Measurements from ENCODE around the gene MYO1E.
A peak's percentile ranks its signal among the peaks of the same experiment; 100 is the strongest.
"Not testable (repeated sequence)": the region's sequence is repeated elsewhere in the genome, so short reads cannot be mapped to it uniquely, and the experiment has no call there.

The MYO1E gene

GRCh38 chr15:59131456-59131855 lies 241.2 kb downstream of the MYO1E start:
- DNase-seq (ENCODE audit: low spot score): no peak

- DNase-seq (ENCODE audit: low spot score): not testable (repeated sequence)
Measured at GRCh38 chr15:59127255-59127654, 245.4 kb downstream of the MYO1E start.

GRCh38 chr15:59125683-59126082 lies 247.0 kb downstream of the MYO1E start:
- not testable (repeated sequence) for DNase-seq (ENCODE audit: low spot score)

DNA sequence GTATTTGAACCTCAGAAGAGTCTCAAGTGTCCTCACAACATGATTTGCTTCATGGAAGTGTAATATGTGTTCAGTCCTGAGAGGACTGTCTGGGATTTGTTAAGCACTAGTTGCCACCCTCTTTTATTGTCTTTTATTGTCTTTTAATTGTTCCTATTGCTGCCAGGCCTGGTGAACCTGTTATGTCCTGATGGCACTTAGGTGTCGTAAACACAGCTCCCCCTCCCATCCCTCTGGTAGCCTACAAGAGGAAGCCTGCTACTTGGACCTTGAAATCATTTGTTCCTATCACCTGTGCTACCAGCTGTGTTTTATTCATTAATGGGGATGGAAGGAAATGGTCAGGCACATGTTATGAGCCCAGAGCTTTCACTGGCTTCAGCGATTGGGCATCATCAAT lies 248.4 kb downstream of the MYO1E start:
- DNase-seq (ENCODE audit: low spot score): no peak

DNA sequence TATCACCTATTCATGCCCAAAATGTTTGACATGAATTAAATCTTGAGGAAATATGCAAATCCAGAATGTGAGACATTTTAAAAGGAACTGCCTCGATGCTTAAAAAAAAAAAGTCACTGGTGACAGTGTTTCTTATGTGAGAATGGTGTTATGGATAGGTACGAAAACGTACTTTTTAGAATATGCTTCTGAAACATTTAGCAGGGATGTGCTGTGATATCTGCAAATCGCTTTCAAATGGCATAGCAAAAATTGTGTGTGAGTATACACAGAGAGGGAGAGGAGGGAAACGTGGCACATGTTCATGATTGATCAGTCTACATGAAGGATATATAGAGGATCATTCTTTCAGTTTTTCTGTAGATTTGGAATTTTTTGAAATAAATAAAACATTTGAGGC lies 251.7 kb downstream of the MYO1E start:
- DNase-seq (ENCODE audit: low spot score): no peak

DNA sequence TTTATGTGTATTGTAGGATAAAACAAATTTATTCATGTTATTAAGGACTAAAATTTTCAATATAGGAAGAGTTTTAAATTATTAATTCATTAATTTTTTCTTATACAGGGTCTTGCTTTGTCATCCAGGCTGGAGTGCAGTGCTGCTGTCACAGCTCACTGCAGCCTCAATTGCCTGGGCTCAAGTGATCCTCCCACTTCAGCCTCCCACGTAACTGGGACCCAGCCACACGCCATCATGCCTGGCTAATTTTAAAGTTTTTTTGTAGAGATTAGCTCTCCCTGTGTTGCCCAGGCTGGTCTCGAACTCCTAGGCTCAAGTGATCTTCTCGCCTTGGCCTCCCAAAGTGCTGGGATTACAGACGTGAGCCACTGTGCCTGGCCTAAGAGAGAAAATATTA lies 253.0 kb downstream of the MYO1E start:
- DNase-seq (ENCODE audit: low spot score): no peak

DNA sequence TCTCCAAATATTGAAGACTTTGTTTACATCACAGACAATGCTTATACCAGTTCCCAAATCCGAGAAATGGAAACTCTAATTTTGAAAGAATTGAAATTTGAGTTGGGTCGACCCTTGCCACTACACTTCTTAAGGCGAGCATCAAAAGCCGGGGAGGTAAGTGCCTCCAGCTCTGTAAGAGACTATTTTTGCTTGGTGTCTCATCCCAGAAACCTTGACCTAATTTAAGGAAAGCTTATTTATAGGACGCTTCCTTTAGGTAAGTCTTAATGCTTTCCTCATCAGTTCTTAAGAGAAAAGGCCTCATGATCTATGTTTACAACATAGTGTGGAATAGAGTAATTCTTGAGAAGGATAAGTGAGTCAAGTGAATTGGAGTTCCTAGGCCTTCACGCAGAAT lies 255.9 kb downstream of the MYO1E start:
- DNase-seq (ENCODE audit: low spot score): no peak

- no peak for DNase-seq (ENCODE audit: low spot score)
Measured at GRCh38 chr15:59116141-59116540, 256.5 kb downstream of the MYO1E start.

- no peak for DNase-seq (ENCODE audit: low spot score)
Measured at GRCh38 chr15:59115047-59115446, 257.6 kb downstream of the MYO1E start.

- DNase-seq (ENCODE audit: low spot score): no peak
Measured at GRCh38 chr15:59111251-59111650, 261.4 kb downstream of the MYO1E start.

DNA sequence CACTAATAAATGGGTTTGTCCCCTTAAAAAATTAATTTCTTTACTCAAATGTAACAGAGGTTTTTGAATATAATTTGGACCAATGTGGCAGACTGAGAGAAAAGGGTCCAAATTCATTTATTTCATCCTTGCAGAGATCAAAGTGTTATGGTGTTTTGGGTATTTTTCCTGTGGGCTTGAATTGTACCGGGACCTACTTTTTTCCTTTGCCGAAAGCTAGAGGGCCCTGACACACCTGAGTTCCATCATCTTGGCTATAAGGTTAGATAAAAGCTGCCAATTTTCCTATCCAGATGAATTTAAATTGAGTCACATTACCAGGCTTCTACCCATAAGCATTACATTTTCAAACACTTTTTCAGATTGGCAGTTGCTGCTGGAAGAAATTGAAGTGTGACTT lies 266.8 kb downstream of the MYO1E start:
- DNase-seq (ENCODE audit: low spot score): peak; percentile 16

DNA sequence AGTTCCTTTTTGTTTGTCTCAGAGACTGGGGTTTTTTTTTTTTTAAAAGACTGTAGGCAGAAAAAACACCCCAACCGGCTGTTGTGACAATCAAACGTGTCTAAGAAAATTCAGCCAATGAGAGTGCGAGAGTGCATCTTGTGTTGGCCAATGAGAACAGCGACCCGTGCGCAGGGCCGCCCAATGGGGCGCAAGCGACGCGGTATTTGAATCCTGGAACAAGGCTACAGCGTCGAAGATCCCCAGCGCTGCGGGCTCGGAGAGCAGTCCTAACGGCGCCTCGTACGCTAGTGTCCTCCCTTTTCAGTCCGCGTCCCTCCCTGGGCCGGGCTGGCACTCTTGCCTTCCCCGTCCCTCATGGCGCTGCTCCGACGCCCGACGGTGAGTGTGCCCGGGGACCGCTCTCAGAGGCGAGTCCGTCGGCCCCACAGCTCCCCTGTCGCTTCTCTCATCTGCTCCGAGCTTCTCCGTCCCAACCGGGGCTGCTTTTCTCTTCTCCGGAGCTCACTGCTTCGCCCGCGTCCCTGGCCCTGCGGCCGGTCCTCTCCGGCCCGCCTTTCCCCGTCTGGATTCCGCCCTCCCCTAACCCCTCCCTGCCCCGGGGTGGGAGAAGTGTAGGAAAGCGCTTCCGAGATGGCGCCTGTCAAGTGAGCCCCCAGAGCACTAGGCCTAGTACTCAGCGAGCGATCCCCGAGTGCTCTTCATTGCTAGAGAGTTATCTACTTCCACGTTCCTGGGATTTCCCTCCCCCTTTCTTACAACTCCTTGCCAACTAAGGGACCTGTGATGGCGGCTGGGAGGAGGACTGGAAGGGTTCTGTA lies 267.5 kb downstream of the MYO1E start, which contains the start of gene CCNB2:
CCNB2 (plus strand) TSS at position 235 of the 821 bp plus-strand sequence; CDS start at position 358, 123 bp downstream.
- peak; percentile 98 for DNase-seq (ENCODE audit: low spot score)

GRCh38 chr15:59104602-59104911 lies 268.1 kb downstream of the MYO1E start:
- DNase-seq (ENCODE audit: low spot score): no peak

GRCh38 chr15:59099162-59099685 lies 273.4 kb downstream of the MYO1E start:
- DNase-seq (ENCODE audit: low spot score): no peak

DNA sequence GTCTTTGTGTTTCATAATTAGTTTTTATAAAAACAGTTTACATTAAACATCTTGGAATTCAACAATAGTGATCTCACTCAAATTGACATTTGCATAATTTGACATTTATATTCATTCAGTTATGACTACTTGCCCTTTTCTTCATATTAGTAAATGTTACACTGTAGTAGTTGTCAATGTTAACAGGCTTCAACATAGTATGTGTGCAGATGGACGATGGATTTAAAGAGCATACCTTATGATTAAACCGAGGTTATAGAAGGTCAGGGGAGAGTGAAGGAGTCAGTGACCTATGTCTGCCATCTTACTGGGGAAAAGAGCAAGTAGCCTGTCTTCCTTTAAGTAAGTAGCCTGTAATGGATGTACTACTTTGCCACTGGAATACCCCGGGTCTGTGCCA lies 276.2 kb downstream of the MYO1E start:
- no peak for DNase-seq (ENCODE audit: low spot score)

DNA sequence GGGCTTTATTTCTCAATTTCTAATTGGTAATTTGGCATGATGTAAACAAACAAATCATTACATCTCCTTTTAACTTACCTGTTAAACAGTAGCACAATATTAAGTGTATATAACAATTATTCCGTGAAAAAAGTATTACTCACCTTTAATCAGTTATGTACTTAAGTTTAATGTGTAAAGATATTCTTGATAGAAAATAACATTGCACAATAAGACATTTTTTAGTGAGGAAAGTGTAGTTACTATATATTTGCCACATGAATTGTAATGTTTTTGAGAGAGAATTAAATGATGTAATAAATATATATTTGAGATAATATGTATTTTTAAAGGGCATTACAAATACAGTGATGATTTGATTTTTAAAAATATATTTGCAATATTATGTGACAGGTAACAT lies 278.6 kb downstream of the MYO1E start:
- DNase-seq (ENCODE audit: low spot score): no peak

DNA sequence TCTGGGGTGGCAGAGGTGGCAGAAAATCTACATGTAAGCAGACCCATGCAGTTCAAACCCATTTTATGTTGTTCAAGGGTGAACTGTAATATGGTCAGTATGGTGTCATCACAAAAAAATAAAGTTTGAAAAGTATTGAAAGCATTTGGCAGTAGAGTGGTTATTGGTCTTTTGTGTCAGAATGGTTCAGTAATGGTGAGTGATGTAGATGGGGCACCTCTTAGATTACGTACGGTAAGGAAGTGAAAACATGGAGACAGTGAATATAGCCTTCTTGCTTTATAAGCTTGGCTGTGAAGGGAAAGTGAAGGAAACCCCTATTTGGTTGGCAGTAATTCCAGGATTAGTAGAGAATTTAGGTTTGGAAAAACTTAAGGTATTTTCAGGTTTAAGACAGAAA lies 284.9 kb downstream of the MYO1E start:
- no peak for DNase-seq (ENCODE audit: low spot score)

Measured in germinal center (tissue), 1 donor.